ENCODE measurements around the gene SIRT7. TPM values are rescaled to one million over a fixed set of nuclear protein-coding genes. Genes with fewer than 3 reads are reported as not detected.

SIRT7 gene
- total and polyA plus RNA-seq, 2 donors from 2014 or later = 17.4 to 25.2 TPM

DNA sequence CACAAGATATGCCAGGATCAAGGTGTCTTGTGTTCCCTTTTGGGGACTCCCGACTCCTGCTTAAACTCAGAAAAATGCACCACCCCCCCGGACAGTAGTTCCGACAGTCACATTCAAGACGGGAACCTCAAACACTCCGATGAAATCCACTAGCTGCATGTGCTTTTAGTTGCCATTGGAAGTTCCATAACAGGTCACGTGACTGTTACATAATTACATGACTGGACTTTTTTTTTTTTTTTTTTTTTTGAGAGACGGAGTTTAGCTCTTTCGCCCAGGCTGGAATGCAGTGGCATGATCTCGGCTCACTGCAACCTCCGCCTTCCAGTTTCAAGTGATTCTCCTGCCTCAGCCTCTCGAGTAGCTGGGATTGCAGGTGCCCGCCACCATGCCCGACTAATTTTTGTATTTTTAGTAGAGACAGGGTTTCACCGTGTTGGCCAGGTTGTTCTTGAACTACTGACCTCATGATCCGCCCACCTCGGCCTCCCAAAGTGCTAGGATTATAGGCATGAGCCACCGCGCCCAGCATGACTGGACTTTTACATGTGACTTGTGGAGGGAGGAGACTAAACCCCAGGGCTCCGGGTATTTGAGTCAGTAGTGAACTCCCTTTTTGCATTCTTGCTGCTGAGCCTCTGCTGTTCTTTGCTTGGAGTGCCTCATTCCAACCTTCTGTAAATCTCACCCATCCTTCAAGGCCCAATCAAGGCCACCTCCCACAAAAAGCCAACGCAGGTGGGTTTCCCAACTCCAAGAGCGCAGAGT, 1.6 kb downstream of the SIRT7 start:
- H3K36me3 ChIP-seq (ENCODE audit: control insufficient read depth in 2 of 3, insufficient read depth in 3 of 3, low read length in 3 of 3) = peaks cover 0 to 35% (median 29%) of the 10 kb centered on the region in 3 donors
- no peak overlapping the region for H3K9ac ChIP-seq (ENCODE audit: low read length in 3 of 3)
- TF ChIP-seq, protein P1, sequence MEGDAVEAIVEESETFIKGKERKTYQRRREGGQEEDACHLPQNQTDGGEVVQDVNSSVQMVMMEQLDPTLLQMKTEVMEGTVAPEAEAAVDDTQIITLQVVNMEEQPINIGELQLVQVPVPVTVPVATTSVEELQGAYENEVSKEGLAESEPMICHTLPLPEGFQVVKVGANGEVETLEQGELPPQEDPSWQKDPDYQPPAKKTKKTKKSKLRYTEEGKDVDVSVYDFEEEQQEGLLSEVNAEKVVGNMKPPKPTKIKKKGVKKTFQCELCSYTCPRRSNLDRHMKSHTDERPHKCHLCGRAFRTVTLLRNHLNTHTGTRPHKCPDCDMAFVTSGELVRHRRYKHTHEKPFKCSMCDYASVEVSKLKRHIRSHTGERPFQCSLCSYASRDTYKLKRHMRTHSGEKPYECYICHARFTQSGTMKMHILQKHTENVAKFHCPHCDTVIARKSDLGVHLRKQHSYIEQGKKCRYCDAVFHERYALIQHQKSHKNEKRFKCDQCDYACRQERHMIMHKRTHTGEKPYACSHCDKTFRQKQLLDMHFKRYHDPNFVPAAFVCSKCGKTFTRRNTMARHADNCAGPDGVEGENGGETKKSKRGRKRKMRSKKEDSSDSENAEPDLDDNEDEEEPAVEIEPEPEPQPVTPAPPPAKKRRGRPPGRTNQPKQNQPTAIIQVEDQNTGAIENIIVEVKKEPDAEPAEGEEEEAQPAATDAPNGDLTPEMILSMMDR (IDR thresholded peaks at IDR 0.05; ENCODE audit: borderline replicate concordance, extremely low read depth, insufficient read depth) = no peak
- no peak for DNase-seq
- intact Hi-C loops (cut with DNase I) = no loop called here
- no peak overlapping the region for H3K27ac ChIP-seq (ENCODE audit: low read depth in 2 of 2, low read length in 2 of 2)
- FAIRE-seq = no peak
- no peaks in the 10 kb centered on the region for H3K9me3 ChIP-seq (ENCODE audit: control insufficient read depth in 2 of 3, insufficient read depth in 1 of 3, low read length in 3 of 3)
- no peaks in the 10 kb centered on the region for H3K27me3 ChIP-seq (ENCODE audit: control insufficient read depth, insufficient read depth, low read length)
- H3K4me1 ChIP-seq (ENCODE audit: control insufficient read depth in 2 of 3, insufficient read depth in 2 of 3, low read depth in 1 of 3, low read length in 3 of 3) = peaks cover 0 to 11% (median 8%) of the 10 kb centered on the region in 3 donors
- peak overlapping the region in 1 of 3 donors; percentile 73 for H3K4me3 ChIP-seq (ENCODE audit: low read length in 3 of 3)

GRCh38 chr17:81915331-81915730, 2.6 kb downstream of the SIRT7 start:
- TF ChIP-seq, protein P1 (IDR thresholded peaks at IDR 0.05; ENCODE audit: borderline replicate concordance, extremely low read depth, insufficient read depth) = no peak
- intact Hi-C loops (cut with DNase I) = no loop called here
- no peak for FAIRE-seq
- Histone ChIP-seq H3K27ac (ENCODE audit: low read depth in 2 of 2, low read length in 2 of 2) (no peak overlapping the region), H3K4me3 (ENCODE audit: low read length in 3 of 3) (no peak overlapping the region), H3K36me3 (ENCODE audit: control insufficient read depth in 2 of 3, insufficient read depth in 3 of 3, low read length in 3 of 3) (peaks cover 0 to 35% (median 29%) of the 10 kb centered on the region in 3 donors), H3K27me3 (ENCODE audit: control insufficient read depth, insufficient read depth, low read length) (no peaks in the 10 kb centered on the region), H3K4me1 (ENCODE audit: control insufficient read depth in 2 of 3, insufficient read depth in 2 of 3, low read depth in 1 of 3, low read length in 3 of 3) (peaks cover 0 to 10% (median 8%) of the 10 kb centered on the region in 3 donors), H3K9me3 (ENCODE audit: control insufficient read depth in 2 of 3, insufficient read depth in 1 of 3, low read length in 3 of 3) (no peaks in the 10 kb centered on the region), H3K9ac (ENCODE audit: low read length in 3 of 3) (no peak overlapping the region)
- no peak for DNase-seq

GRCh38 chr17:81914103-81914850, 3.7 kb downstream of the SIRT7 start:
- Histone ChIP-seq H3K9ac (ENCODE audit: low read length in 3 of 3) (no peak overlapping the region), H3K9me3 (ENCODE audit: control insufficient read depth in 2 of 3, insufficient read depth in 1 of 3, low read length in 3 of 3) (no peaks in the 10 kb centered on the region), H3K4me1 (ENCODE audit: control insufficient read depth in 2 of 3, insufficient read depth in 2 of 3, low read depth in 1 of 3, low read length in 3 of 3) (peaks cover 0 to 16% (median 8%) of the 10 kb centered on the region in 3 donors), H3K4me3 (ENCODE audit: low read length in 3 of 3) (no peak overlapping the region), H3K27ac (ENCODE audit: low read depth in 2 of 2, low read length in 2 of 2) (no peak overlapping the region), H3K27me3 (ENCODE audit: control insufficient read depth, insufficient read depth, low read length) (no peaks in the 10 kb centered on the region), H3K36me3 (ENCODE audit: control insufficient read depth in 2 of 3, insufficient read depth in 3 of 3, low read length in 3 of 3) (peaks cover 0 to 35% (median 21%) of the 10 kb centered on the region in 3 donors)
- FAIRE-seq (no peak), DNase-seq (no peak)
- TF ChIP-seq, protein P1 (IDR thresholded peaks at IDR 0.05; ENCODE audit: borderline replicate concordance, extremely low read depth, insufficient read depth) = no peak
- intact Hi-C loops (cut with DNase I) = no loop called here

All from kidney (tissue), 14 donors.